ENCODE results near the gene UTP25. TPM values are rescaled to one million over a fixed set of nuclear protein-coding genes. Genes with fewer than 3 reads are reported as not detected.

UTP25 gene
- total and polyA plus RNA-seq, 2 donors (not counting 3 experiments of a cell fraction or from before 2014, with no cell fraction given): 6.6 to 11.7 TPM

DNA sequence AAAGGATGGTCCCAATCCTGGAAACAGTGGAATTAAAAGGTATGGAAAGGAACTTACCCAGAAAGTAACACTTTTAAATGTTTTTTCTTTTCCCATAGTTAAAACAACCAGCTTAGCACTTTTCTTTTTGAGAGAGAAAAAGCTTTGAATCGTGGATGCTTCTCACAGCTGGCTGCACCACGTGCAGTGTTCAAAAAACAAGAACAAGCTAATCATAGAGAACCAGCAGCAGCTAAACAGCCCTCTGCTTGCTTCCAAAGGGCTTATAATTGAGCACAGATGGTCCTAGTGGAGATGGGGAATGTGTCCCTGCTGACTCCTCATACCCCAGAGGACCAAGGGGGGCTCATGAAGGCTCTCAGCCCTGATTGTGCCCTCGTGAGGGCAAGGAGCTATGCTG, 26.4 kb downstream of the UTP25 start:
- POLR2A ChIA-PET: no interaction called here
- H3K4me2 ChIP-seq (ENCODE audit: insufficient read depth, low read length): no peak overlapping the region
- BruUV-seq (replicated peaks): no TSS peak
- dilution Hi-C loops (cut with MboI; ENCODE audit: extremely low pct_ligation_motif_present, low sequenced_read_pairs): no loop called here
- intact Hi-C loops (cut with micrococcal nuclease): no loop called here
- H3K4me1 ChIP-seq (ENCODE audit: control insufficient read depth, extremely low read depth, insufficient read depth, low read length): no peaks in the 10 kb centered on the region
- H2AFZ ChIP-seq (ENCODE audit: low read depth, low read length): no peak overlapping the region
- H3K9me3 ChIP-seq (replicated peaks; ENCODE audit: control insufficient read depth, insufficient read depth, low read length): no peaks in the 10 kb centered on the region
- CTCF ChIA-PET: interaction anchor here (0.8 to 2.4 kb wide), 3 partner anchors 14 to 135 kb away, joined by 3 to 11 read pairs (median 4); no protein-coding TSS in a partner anchor
- H3K36me3 ChIP-seq (ENCODE audit: control insufficient read depth in 2 of 2, extremely low read depth in 1 of 2, insufficient read depth in 2 of 2, low read length in 2 of 2): peaks cover 16 to 19% of the 10 kb centered on the region in 2 experiments
- no peaks in the 10 kb centered on the region for H4K20me1 ChIP-seq (replicated peaks; ENCODE audit: control insufficient read depth, extremely low read depth, insufficient read depth, low read length)
- FAIRE-seq (no peak), DNase-seq (ENCODE audit: low read depth, low spot score) (no peak)
- TF ChIP-seq, protein P1, sequence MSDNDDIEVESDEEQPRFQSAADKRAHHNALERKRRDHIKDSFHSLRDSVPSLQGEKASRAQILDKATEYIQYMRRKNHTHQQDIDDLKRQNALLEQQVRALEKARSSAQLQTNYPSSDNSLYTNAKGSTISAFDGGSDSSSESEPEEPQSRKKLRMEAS (IDR thresholded peaks at IDR 0.05; ENCODE audit: insufficient read depth, insufficient read length): no peak
- TF ChIP-seq EZH2 (IDR thresholded peaks at IDR 0.05; ENCODE audit: borderline replicate concordance, low read depth, low read length, severe bottlenecking): no peak
- no peak for TF ChIP-seq FOS (IDR thresholded peaks at IDR 0.05; ENCODE audit: borderline replicate concordance, insufficient read depth, low read length)
- no peak for TF ChIP-seq JUN (IDR thresholded peaks at IDR 0.05; ENCODE audit: borderline replicate concordance, insufficient read depth, insufficient read length, low read depth)
- no peak for TF ChIP-seq GATA2 (IDR thresholded peaks at IDR 0.05; ENCODE audit: insufficient read depth, insufficient read length, low read depth, low read length)
- TF ChIP-seq, protein P2, sequence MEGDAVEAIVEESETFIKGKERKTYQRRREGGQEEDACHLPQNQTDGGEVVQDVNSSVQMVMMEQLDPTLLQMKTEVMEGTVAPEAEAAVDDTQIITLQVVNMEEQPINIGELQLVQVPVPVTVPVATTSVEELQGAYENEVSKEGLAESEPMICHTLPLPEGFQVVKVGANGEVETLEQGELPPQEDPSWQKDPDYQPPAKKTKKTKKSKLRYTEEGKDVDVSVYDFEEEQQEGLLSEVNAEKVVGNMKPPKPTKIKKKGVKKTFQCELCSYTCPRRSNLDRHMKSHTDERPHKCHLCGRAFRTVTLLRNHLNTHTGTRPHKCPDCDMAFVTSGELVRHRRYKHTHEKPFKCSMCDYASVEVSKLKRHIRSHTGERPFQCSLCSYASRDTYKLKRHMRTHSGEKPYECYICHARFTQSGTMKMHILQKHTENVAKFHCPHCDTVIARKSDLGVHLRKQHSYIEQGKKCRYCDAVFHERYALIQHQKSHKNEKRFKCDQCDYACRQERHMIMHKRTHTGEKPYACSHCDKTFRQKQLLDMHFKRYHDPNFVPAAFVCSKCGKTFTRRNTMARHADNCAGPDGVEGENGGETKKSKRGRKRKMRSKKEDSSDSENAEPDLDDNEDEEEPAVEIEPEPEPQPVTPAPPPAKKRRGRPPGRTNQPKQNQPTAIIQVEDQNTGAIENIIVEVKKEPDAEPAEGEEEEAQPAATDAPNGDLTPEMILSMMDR (IDR thresholded peaks at IDR 0.05; ENCODE audit: extremely low read depth in 1 of 2, insufficient read depth in 1 of 2, low read depth in 1 of 2, low read length in 2 of 2): no peak
- TF ChIP-seq MYC (IDR thresholded peaks at IDR 0.05; ENCODE audit: low read depth, low read length): no peak
- TF ChIP-seq POLR2A (IDR thresholded peaks at IDR 0.05; ENCODE audit: low read depth, low read length): no peak
- TF ChIP-seq POLR2AphosphoS5 (IDR thresholded peaks at IDR 0.05; ENCODE audit: insufficient read depth, low read depth, low read length): no peak
- H3K27me3 ChIP-seq (ENCODE audit: control insufficient read depth in 2 of 2, insufficient read depth in 2 of 2, low read length in 2 of 2): no peaks in the 10 kb centered on the region
- H3K79me2 ChIP-seq (ENCODE audit: control insufficient read depth, insufficient read depth, low read length): peaks cover 2% of the 10 kb centered on the region
- no peak overlapping the region for H3K9ac ChIP-seq (replicated peaks; ENCODE audit: extremely low read depth, insufficient read depth, low read length)
- no peaks in the 10 kb centered on the region for H3K9me1 ChIP-seq (replicated peaks; ENCODE audit: control insufficient read depth, extremely low read depth, insufficient read depth, low read length)
- no peak overlapping the region for H3K27ac ChIP-seq (ENCODE audit: insufficient read depth, low read depth, low read length)
- H3K4me3 ChIP-seq (replicated peaks in 1 of 3; ENCODE audit: insufficient read depth in 1 of 3, low read depth in 1 of 3, low read length in 3 of 3): no peak overlapping the region

Measured in endothelial cell of umbilical vein (primary cell).